Measurements from ENCODE around the gene NHSL2. TPM values are rescaled to one million over a fixed set of nuclear protein-coding genes. Genes with fewer than 3 reads are reported as not detected.

The NHSL2 gene
- polyA plus RNA-seq, 1 of the 3 experiments (the other 2 are of a cell fraction) = 0.61 TPM

GRCh38 chrX:72043636-72044035 lies 133.0 kb downstream of the NHSL2 start:
- CTCF ChIA-PET = interaction anchor here (0.8 to 5.0 kb wide), 5 partner anchors 11 to 39 kb away, joined by 3 to 39 read pairs (median 3); no protein-coding TSS in a partner anchor
- Histone ChIP-seq H2AFZ (ENCODE audit: low read depth) (no peak overlapping the region), H3K9me2 (no peaks in the 10 kb centered on the region), H3K4me1 (ENCODE audit: control insufficient read depth in 1 of 2, insufficient read depth in 2 of 2, low read depth in 1 of 2, low read length in 1 of 2) (peaks cover 8 to 67% of the 10 kb centered on the region in 2 experiments; a peak in 3 of 4 replicates), H3K27me3 (ENCODE audit: insufficient read depth) (peaks cover 6% of the 10 kb centered on the region; the same call in 1 of the 2 replicates), H3K79me2 (ENCODE audit: insufficient read depth) (no peaks in the 10 kb centered on the region), H3K36me3 (replicated peaks in 1 of 2; ENCODE audit: control insufficient read depth in 1 of 2, insufficient read depth in 2 of 2, low read length in 1 of 2) (no peaks in the 10 kb centered on the region), H4K20me1 (ENCODE audit: insufficient read depth) (no peaks in the 10 kb centered on the region), H3K4me2 (no peak overlapping the region), H3K9me3 (no peaks in the 10 kb centered on the region), H3K27ac (ENCODE audit: low read depth in 2 of 2, low read length in 1 of 2) (peak overlapping the region in 1 of 2 experiments; percentile 62; a peak in 2 of 4 replicates), H3K9ac (no peak overlapping the region), H3F3A (replicated peaks; ENCODE audit: insufficient read depth) (no peaks in the 10 kb centered on the region), H3K4me3 (ENCODE audit: low read depth in 2 of 2, low read length in 1 of 2) (no peak overlapping the region)
- WGBS (ENCODE audit: low lambda C conversion rate) = 74% methylated on average over 4 of the region's 4 CpGs
- DNase-seq = no peak
- no peak for TF ChIP-seq RAD21 (IDR thresholded peaks at IDR 0.05; ENCODE audit: low read length)
- no peak for TF ChIP-seq EZH2phosphoT487 (IDR thresholded peaks at IDR 0.05; ENCODE audit: borderline replicate concordance, low read depth)
- POLR2A ChIA-PET = no interaction called here

- ChIA-PET POLR2A (interaction anchor here (1.0 to 1.2 kb wide), 2 partner anchors 37 to 75 kb away, joined by 4 read pairs; no protein-coding TSS in a partner anchor), CTCF (interaction anchor here (0.5 to 6.7 kb wide), 10 partner anchors 12 to 136 kb away, joined by 3 to 96 read pairs (median 4); no protein-coding TSS in a partner anchor)
- no peaks in the 10 kb centered on the region for H3K79me2 ChIP-seq (ENCODE audit: insufficient read depth)
- no peaks in the 10 kb centered on the region for H3K9me2 ChIP-seq
- 71% methylated on average over 1 of the region's 4 CpGs for WGBS (ENCODE audit: low lambda C conversion rate)
- H3K36me3 ChIP-seq (replicated peaks in 1 of 2; ENCODE audit: control insufficient read depth in 1 of 2, insufficient read depth in 2 of 2, low read length in 1 of 2) = no peaks in the 10 kb centered on the region
- no peaks in the 10 kb centered on the region for H3F3A ChIP-seq (replicated peaks; ENCODE audit: insufficient read depth)
- no peaks in the 10 kb centered on the region for H4K20me1 ChIP-seq (ENCODE audit: insufficient read depth)
- no peak overlapping the region for H3K9ac ChIP-seq
- no peak overlapping the region for H3K4me2 ChIP-seq
- no peak for DNase-seq
- no peak overlapping the region for H2AFZ ChIP-seq (ENCODE audit: low read depth)
- H3K27ac ChIP-seq (ENCODE audit: low read depth in 2 of 2, low read length in 1 of 2) = peak overlapping the region in 1 of 2 experiments; percentile 99; a peak in 2 of 4 replicates
- H3K27me3 ChIP-seq (ENCODE audit: insufficient read depth) = peaks cover 6% of the 10 kb centered on the region; the same call in 1 of the 2 replicates
- no peaks in the 10 kb centered on the region for H3K9me3 ChIP-seq
- no peak overlapping the region for H3K4me3 ChIP-seq (ENCODE audit: low read depth in 2 of 2, low read length in 1 of 2)
- 0 out of 2 replicates have a peak, but pooled peaks have one; percentile 22 for TF ChIP-seq FOXJ3 (CRISPR knock-in tag; IDR thresholded peaks at IDR 0.05)
- peak; percentile 6; the same call in 1 of the 2 replicates for TF ChIP-seq RAD21 (IDR thresholded peaks at IDR 0.05; ENCODE audit: low read length)
- TF ChIP-seq MXI1 (IDR thresholded peaks at IDR 0.05; ENCODE audit: low read depth, low read length) = 0 out of 2 replicates have a peak, but pooled peaks have one; percentile 15
- no peak for TF ChIP-seq TCF12 (IDR thresholded peaks at IDR 0.05)
- peaks cover 8 to 78% of the 10 kb centered on the region in 2 experiments; a peak in 3 of 4 replicates for H3K4me1 ChIP-seq (ENCODE audit: control insufficient read depth in 1 of 2, insufficient read depth in 2 of 2, low read depth in 1 of 2, low read length in 1 of 2)
Measured at GRCh38 chrX:72045141-72045540, 134.5 kb downstream of the NHSL2 start.

- DNase-seq = peak; percentile 66
- H3K27ac ChIP-seq (ENCODE audit: low read depth in 2 of 2, low read length in 1 of 2) = peak overlapping the region; percentile 25 to 99; a peak in 3 of 4 replicates
- POLR2A ChIA-PET = interaction anchor here (1.0 to 2.6 kb wide), 4 partner anchors 36 to 86 kb away, joined by 4 to 8 read pairs (median 4); partner anchors contain the start of gene RTL5
- no peak overlapping the region for H3K9ac ChIP-seq
- CTCF ChIA-PET = interaction anchor here (0.5 to 6.7 kb wide), 10 partner anchors 12 to 136 kb away, joined by 3 to 96 read pairs (median 4); no protein-coding TSS in a partner anchor
- H3K9me2 ChIP-seq = no peaks in the 10 kb centered on the region
- H3K4me3 ChIP-seq (ENCODE audit: low read depth in 2 of 2, low read length in 1 of 2) = no peak overlapping the region
- no peak overlapping the region for H2AFZ ChIP-seq (ENCODE audit: low read depth)
- no peaks in the 10 kb centered on the region for H3F3A ChIP-seq (replicated peaks; ENCODE audit: insufficient read depth)
- no peaks in the 10 kb centered on the region for H3K79me2 ChIP-seq (ENCODE audit: insufficient read depth)
- no peaks in the 10 kb centered on the region for H3K36me3 ChIP-seq (replicated peaks in 1 of 2; ENCODE audit: control insufficient read depth in 1 of 2, insufficient read depth in 2 of 2, low read length in 1 of 2)
- TF ChIP-seq CHD2 (IDR thresholded peaks at IDR 0.05; ENCODE audit: low read length, partially characterized antibody) = peak; percentile 60
- TF ChIP-seq JUND (IDR thresholded peaks at IDR 0.05) = no peak
- TF ChIP-seq RFX5 (IDR thresholded peaks at IDR 0.05; ENCODE audit: low read length) = peak; percentile 97
- no peaks in the 10 kb centered on the region for H3K9me3 ChIP-seq
- peaks cover 3% of the 10 kb centered on the region; the same call in 1 of the 2 replicates for H3K27me3 ChIP-seq (ENCODE audit: insufficient read depth)
- H3K4me2 ChIP-seq = peak overlapping the region; percentile 57; the same call in 1 of the 2 replicates
- H3K4me1 ChIP-seq (ENCODE audit: control insufficient read depth in 1 of 2, insufficient read depth in 2 of 2, low read depth in 1 of 2, low read length in 1 of 2) = peaks cover 8 to 74% of the 10 kb centered on the region in 2 experiments; a peak in 3 of 4 replicates
- H4K20me1 ChIP-seq (ENCODE audit: insufficient read depth) = no peaks in the 10 kb centered on the region
- WGBS (ENCODE audit: low lambda C conversion rate) = 51% methylated on average over 8 of the region's 9 CpGs
Measured at GRCh38 chrX:72045552-72046277, 135.1 kb downstream of the NHSL2 start.
